Esophagus squamous epithelium (tissue), 5 donors: ENCODE data around the gene MCM5. TPM values are rescaled to one million over a fixed set of nuclear protein-coding genes. Genes with fewer than 3 reads are reported as not detected.

ENCODE experiments used
- DNase-seq: peaks from one replicate; lab custom pipeline; 2025; lab: John Stamatoyannopoulos, UW
- H3K27ac ChIP-seq, 4 donors: fragments of 200-600 bp; sonication (generic); one replicate each; pipeline ENCODE4 v1.5.1; 2016 to 2019; ENCODE audit warnings: mild to moderate bottlenecking in 1 of 4
- H3K27me3 ChIP-seq, 4 donors: fragments of 200-600 bp; sonication (generic); 1 replicate in 3 of 4; 2 replicates in 1 of 4; pipeline versions ENCODE4 v1.5.1 to v1.6.0; 2017 to 2021; ENCODE audit warnings: antibody characterized with exemption in 1 of 4
- H3K36me3 ChIP-seq, 3 donors: fragments of 200-600 bp; sonication (generic); one replicate each; pipeline ENCODE4 v1.5.1; 2016 to 2019
- H3K4me1 ChIP-seq, 3 donors: fragments of 200-600 bp; sonication (generic); one replicate each; pipeline ENCODE4 v1.5.1; 2017 to 2019
- H3K4me3 ChIP-seq, 4 donors: fragments of 200-600 bp; sonication (generic); 1 replicate in 3 of 4; 2 replicates in 1 of 4; pipeline ENCODE4 v1.5.1; 2016 to 2019; ENCODE audit warnings: mild to moderate bottlenecking in 2 of 4, moderate library complexity in 1 of 4
- H3K9me3 ChIP-seq, 3 donors: fragments of 200-600 bp; sonication (generic); one replicate each; pipeline ENCODE4 v1.5.1; 2016 to 2019
- CTCF ChIP-seq, 6 experiments: fragments of 450-650 bp in 4 of 6; fragments of 200-600 bp in 2 of 6; sonication (generic) in 2 of 6; IDR thresholded peaks; one replicate each; pipeline ENCODE4 v1.5.1; 2016 to 2019; ENCODE audit warnings: antibody characterized with exemption in 6 of 6, mild to moderate bottlenecking in 4 of 6, moderate library complexity in 4 of 6
- POLR2A ChIP-seq, 4 donors: fragments of 450-650 bp; IDR thresholded peaks; one replicate each; pipeline ENCODE4 v1.6.1; 2017; ENCODE audit warnings: antibody characterized with exemption in 4 of 4, mild to moderate bottlenecking in 4 of 4, moderate library complexity in 3 of 4
- WGBS, 2 donors: methylation state at CpG; one replicate each; pipeline ENCODE4 v1.1.5; 2018; 5-methylcytosine and 5-hydroxymethylcytosine counted together
- intact Hi-C: fragments of 100-400 bp; cut with DNase I; formaldehyde crosslinking; loops from one replicate; pipeline ENCODE4 v1.15.0; 2022
- total RNA-seq, 4 donors: library from RNA; depleted of rRNA; stranded (reverse); fragments of >200 nt; gene quantifications; one replicate each; pipeline ENCODE4 v1.1.0, GENCODE V29; 2016
- donor health status: DM: yes; HTN: yes; CAD: no.

Gene MCM5
- total RNA-seq, 4 donors from 2014 or later = 23.1 to 48.1 (median 34.6) TPM

- Histone ChIP-seq H3K4me1 (peaks cover 13 to 71% (median 27%) of the 10 kb centered on the region in 3 donors), H3K4me3 (no peak overlapping the region), H3K36me3 (peaks cover 0 to 4% (median 0%) of the 10 kb centered on the region in 3 donors), H3K27ac (peak overlapping the region in 1 of 4 donors; percentile 27), H3K27me3 (no peaks in the 10 kb centered on the region), H3K9me3 (no peaks in the 10 kb centered on the region)
- WGBS, 2 donors = 86 to 93% methylated on average over 3 of the region's 3 CpGs
- DNase-seq = no peak
- intact Hi-C loops = no loop called here
- TF ChIP-seq POLR2A (IDR thresholded peaks at IDR 0.05) = no peak
- TF ChIP-seq CTCF (IDR thresholded peaks at IDR 0.05) = no peak
These were observed 21.3 kb upstream of the MCM5 start for GRCh38 chr22:35378621-35379020.

- 76 to 82% methylated on average over 7 to 9 of the region's 10 CpGs for WGBS, 2 donors
- TF ChIP-seq CTCF (IDR thresholded peaks at IDR 0.05) (no peak), POLR2A (IDR thresholded peaks at IDR 0.05) (no peak)
- intact Hi-C loops = no loop called here
- H3K36me3 ChIP-seq = peaks cover 0 to 11% (median 0%) of the 10 kb centered on the region in 3 donors
- no peak for DNase-seq
- H3K9me3 ChIP-seq = no peaks in the 10 kb centered on the region
- H3K27me3 ChIP-seq = no peaks in the 10 kb centered on the region
- H3K27ac ChIP-seq = peak overlapping the region in 1 of 4 donors; percentile 27
- no peak overlapping the region for H3K4me3 ChIP-seq
- peaks cover 13 to 71% (median 27%) of the 10 kb centered on the region in 3 donors for H3K4me1 ChIP-seq
These were observed 20.6 kb upstream of the MCM5 start for GRCh38 chr22:35379146-35379993.

- H3K9me3 ChIP-seq = no peaks in the 10 kb centered on the region
- H3K4me1 ChIP-seq = peaks cover 13 to 71% (median 27%) of the 10 kb centered on the region in 3 donors
These were observed 19.9 kb upstream of the MCM5 start for GRCh38 chr22:35380013-35380412.

GRCh38 chr22:35380537-35381423 is 19.2 kb upstream of the MCM5 start, which contains the start of gene HMOX1:
Gene HMOX1, plus strand, starts transcription at chr22:35381096. Its CDS starts 78 bp downstream, at chr22:35381174.
- H3K9me3 ChIP-seq = no peaks in the 10 kb centered on the region
- DNase-seq = peak; percentile 36
- H3K4me1 ChIP-seq = peaks cover 13 to 71% (median 27%) of the 10 kb centered on the region in 3 donors
- H3K4me3 ChIP-seq = peak within 1 kb of the TSS; percentile 44 to 67 (median 53)
- intact Hi-C loops = no loop called here
- peaks cover 0 to 22% (median 0%) of the 10 kb centered on the region in 3 donors for H3K36me3 ChIP-seq
- H3K27ac ChIP-seq = peak within 1 kb of the TSS; percentile 76 to 86 (median 80)
- 0 to 11% methylated on average over 7 to 19 of the region's 47 CpGs for WGBS, 2 donors
- H3K27me3 ChIP-seq = no peaks in the 10 kb centered on the region
- peak in 2 of 4 donors; percentile 73 to 82 for TF ChIP-seq POLR2A (IDR thresholded peaks at IDR 0.05)
- TF ChIP-seq CTCF (IDR thresholded peaks at IDR 0.05) = peak in 1 of 6 experiments; percentile 35

More at GRCh38 chr22:35380013-35380412, 19.9 kb upstream of the MCM5 start:
- 77 to 82% methylated on average over 4 to 5 of the region's 6 CpGs for WGBS, 2 donors
- Histone ChIP-seq H3K27me3 (no peaks in the 10 kb centered on the region), H3K27ac (peak overlapping the region; percentile 76 to 86 (median 80)), H3K36me3 (peaks cover 0 to 18% (median 0%) of the 10 kb centered on the region in 3 donors), H3K4me3 (no peak overlapping the region)
- no peak for DNase-seq
- intact Hi-C loops = no loop called here
- no peak for TF ChIP-seq CTCF (IDR thresholded peaks at IDR 0.05)
- TF ChIP-seq POLR2A (IDR thresholded peaks at IDR 0.05) = no peak
